Left forelimb (tissue), 1 donor: ENCODE results near the gene SOX8.

Experiments
- DNase-seq: peaks from one replicate; pipeline ENCODE4 v3.0.0-alpha.2; 2018; ENCODE audit warnings: low spot score

SOX8 gene

GRCh38 chr16:1025183-1025809, 43.7 kb downstream of the SOX8 start:
- peak; percentile 87 for DNase-seq

- DNase-seq = no peak
Measured at GRCh38 chr16:1026057-1026783, 44.6 kb downstream of the SOX8 start.

- no peak for DNase-seq
Measured at GRCh38 chr16:1026784-1027500, 45.4 kb downstream of the SOX8 start.

- DNase-seq = no peak
Measured at GRCh38 chr16:1027501-1027815, 45.9 kb downstream of the SOX8 start.

GRCh38 chr16:1028056-1028455, 46.5 kb downstream of the SOX8 start:
- no peak for DNase-seq

GRCh38 chr16:1028524-1029258, 47.1 kb downstream of the SOX8 start:
- no peak for DNase-seq

GRCh38 chr16:1029259-1029545, 47.6 kb downstream of the SOX8 start:
- DNase-seq = no peak

GRCh38 chr16:1030473-1030901, 48.9 kb downstream of the SOX8 start:
- DNase-seq = no peak

GRCh38 chr16:1031666-1032065, 50.1 kb downstream of the SOX8 start:
- no peak for DNase-seq

GRCh38 chr16:1032607-1033006, 51.0 kb downstream of the SOX8 start:
- no peak for DNase-seq

GRCh38 chr16:1033128-1033679, 51.6 kb downstream of the SOX8 start:
- no peak for DNase-seq

- DNase-seq = no peak
Measured at GRCh38 chr16:1034230-1035065, 52.9 kb downstream of the SOX8 start.

GRCh38 chr16:1035066-1035415, 53.5 kb downstream of the SOX8 start:
- no peak for DNase-seq

- DNase-seq = no peak
Measured at GRCh38 chr16:1036166-1036565, 54.6 kb downstream of the SOX8 start.
